HG03139 (cell line): ENCODE data around the gene PTPRK.

Experiments
- ATAC-seq: cut with Tn5 transposase; IDR thresholded peaks from one replicate; pipeline ENCODE4 v1.9.1; 2021; ENCODE audit not compliant: unreplicated experiment

Gene PTPRK

DNA sequence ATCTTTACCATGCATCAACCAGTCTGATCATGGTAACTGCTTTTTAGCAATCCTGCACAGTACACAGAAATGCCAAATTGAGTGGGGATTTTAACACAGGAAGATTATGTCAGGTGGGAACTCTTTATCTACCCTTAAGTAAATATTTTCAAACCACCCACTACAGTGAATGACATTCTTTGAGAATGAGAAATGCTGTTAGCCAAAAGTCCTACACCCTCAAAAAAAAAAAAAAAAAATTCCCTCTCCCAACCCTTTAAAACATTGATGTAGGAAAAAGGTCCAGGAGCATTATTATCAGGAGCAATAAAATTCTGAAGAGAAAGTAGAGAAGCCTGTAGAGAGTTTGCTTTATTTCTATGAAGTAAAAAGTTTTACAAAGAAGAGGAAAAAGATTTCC lies 312.3 kb downstream of the PTPRK start:
- ATAC-seq, result no peak

- ATAC-seq, result no peak
Observed at GRCh38 chr6:128206610-128207426, 313.6 kb downstream of the PTPRK start.

- no peak for ATAC-seq
Observed at GRCh38 chr6:128204616-128205015, 315.8 kb downstream of the PTPRK start.

DNA sequence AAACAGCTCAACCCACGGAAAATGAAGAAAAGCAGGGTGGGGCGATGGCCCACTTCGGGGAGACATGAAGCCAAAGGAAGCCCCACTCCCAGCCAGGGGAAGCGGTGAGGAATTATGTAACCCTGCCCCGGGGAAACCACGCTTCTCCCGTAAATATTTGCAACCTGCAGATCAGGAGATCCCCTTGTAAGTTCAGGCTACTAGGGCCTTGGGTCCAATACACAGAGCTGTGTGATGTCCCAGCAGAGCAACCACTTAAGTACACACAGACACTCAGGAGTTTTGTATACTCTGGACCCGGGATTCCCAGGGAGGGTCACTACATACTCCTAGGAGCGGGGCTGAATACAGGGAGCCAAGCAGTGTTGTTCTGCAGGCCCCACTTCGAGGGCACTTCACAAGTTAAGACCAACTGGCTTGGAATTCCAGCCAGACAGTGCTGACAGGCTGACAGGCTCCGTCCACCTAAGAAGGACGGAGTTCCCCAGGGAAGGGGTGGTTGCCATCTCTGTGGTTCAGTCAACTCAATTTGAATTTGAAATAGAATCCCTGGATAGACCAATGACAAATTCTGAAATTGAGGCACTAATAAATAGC lies 318.1 kb downstream of the PTPRK start:
- ATAC-seq, result no peak

- ATAC-seq, result no peak
Observed at GRCh38 chr6:128200789-128201188, 319.6 kb downstream of the PTPRK start.

GRCh38 chr6:128199461-128199860 lies 320.9 kb downstream of the PTPRK start:
- ATAC-seq, result no peak

GRCh38 chr6:128192972-128193371 lies 327.4 kb downstream of the PTPRK start:
- no peak for ATAC-seq

GRCh38 chr6:128188678-128189077 lies 331.7 kb downstream of the PTPRK start:
- no peak for ATAC-seq

- no peak for ATAC-seq
Observed at GRCh38 chr6:128186729-128187128, 333.7 kb downstream of the PTPRK start.

GRCh38 chr6:128179876-128180438 lies 340.4 kb downstream of the PTPRK start:
- ATAC-seq, result no peak

DNA sequence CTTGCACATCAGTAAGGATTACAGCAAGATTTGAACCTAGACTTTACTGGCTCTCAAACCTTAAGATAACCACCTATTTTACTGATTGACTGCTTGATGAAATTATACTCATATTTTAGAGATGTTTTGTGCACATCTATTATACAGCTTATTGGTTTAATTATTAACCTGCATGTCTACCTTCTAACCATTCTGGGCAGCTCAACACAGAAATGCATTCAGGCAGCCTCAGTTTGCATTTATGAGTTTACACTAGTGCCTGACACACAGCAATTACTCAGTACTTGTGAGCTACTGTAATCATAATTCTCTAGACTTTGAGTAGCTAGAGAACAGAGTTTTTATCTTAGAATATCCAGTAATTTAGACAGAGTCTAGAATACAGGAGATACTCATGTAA lies 345.7 kb downstream of the PTPRK start:
- ATAC-seq, result no peak

DNA sequence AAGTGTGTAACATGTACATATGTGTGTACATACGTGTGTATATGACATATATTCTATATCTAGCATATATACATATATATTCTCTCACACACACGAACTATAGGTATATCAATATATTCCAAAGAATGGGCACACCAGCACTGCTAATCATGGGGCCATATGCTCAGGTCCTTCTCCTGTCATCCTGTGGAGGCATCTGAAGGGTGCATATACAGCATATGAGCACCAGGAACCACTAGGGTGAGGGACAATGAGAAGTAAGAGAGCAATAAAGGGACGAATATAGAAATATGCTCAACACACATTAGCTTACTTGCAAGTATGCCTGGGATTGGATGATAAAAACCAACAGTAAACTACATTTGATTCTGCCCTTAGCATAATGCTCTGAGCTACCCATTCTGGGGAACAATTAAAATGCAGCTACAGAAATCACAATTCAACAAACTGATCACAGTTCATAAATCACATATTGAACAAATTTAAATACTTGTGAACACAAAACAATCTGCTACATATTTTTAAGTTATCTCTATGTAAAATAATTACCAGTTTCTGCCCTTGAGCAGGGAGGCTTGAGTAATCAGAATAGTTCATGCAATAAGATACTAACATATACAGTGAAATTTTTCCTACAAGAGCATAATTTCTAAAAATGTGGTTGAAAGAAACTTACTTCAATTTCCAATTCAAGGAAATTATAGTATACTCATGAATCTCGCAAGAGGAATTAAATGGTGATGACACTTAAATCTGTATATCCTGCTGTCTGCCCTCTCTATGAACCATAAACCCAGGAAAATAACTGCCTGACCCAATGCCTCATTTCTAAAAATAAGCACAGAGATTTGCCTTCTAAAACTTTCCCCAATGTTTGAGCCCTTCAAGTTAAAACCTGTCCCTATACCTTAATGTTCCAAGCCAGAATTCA lies 347.4 kb downstream of the PTPRK start:
- ATAC-seq, result no peak

GRCh38 chr6:128172081-128172480 lies 348.3 kb downstream of the PTPRK start:
- no peak for ATAC-seq

DNA sequence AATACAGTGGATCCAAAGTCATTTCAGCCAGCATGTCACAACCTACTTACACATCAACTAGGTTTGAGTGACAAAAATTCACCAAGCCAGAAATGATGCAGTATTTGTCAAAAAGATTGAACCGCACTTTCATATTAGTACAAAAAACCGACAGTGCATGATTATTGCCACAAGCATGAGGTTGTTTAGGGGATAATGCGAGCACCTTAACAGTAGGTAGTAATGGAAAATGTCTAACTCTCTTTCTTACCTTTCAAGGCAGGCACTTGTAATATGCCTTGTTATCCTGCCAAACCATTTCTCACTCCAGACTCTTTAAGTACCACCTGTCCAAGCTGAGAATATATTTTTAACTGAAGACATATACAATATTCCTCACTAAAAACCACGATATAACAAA lies 349.2 kb downstream of the PTPRK start:
- ATAC-seq, result no peak

DNA sequence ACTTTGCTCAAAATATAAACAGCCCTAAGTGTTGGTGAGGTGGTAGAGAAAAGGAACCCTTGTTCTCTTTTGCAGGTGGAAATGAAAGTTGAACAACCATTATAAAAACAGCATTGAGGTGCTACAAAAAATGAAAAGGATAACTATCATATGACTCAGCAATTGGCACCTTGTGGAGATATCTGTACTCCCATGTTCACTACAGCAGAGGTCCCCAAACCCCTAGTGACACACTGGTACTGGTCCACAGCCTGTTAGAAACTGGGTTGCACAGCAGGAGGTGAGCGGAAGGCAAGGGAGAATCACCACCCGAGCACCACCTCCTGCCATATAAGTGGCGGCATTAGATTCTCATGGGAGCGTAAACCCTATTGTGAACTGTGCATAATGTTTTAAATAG lies 352.2 kb downstream of the PTPRK start:
- ATAC-seq, result no peak

- no peak for ATAC-seq
Observed at GRCh38 chr6:128167552-128167951, 352.8 kb downstream of the PTPRK start.

- no peak for ATAC-seq
Observed at GRCh38 chr6:128164254-128164653, 356.1 kb downstream of the PTPRK start.

GRCh38 chr6:128162423-128162822 lies 358.0 kb downstream of the PTPRK start:
- no peak for ATAC-seq

DNA sequence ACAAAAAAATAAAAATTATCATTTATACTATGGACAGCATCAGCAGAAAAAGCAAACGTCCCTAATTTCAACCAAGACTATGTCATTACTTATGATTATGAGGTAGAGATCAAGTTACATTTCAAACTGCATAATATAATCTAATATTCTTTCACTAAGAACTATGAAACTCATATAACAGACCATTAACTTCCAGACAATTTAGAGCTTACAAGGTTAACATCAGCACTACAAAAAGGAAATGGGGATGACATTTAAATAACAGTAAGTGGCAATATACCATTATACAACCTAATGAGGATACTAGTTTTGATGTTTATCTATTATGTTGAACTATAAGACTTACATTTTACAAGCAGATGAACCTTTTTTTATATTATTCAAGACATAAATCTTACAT lies 358.6 kb downstream of the PTPRK start:
- no peak for ATAC-seq

GRCh38 chr6:128161263-128161662 lies 359.1 kb downstream of the PTPRK start:
- ATAC-seq, result no peak

GRCh38 chr6:128158496-128158895 lies 361.9 kb downstream of the PTPRK start:
- ATAC-seq, result no peak
